DOHH2 (cell line): ENCODE measurements around the gene WDR70.

ENCODE experiments used
- CTCF ChIP-seq: fragments of 200-600 bp; sonication (generic); IDR thresholded peaks from one replicate; pipeline ENCODE4 v1.5.1; 2014; ENCODE audit warnings: antibody characterized with exemption, mild to moderate bottlenecking, low read depth, low read length; ENCODE audit not compliant: poor library complexity, severe bottlenecking
- EZH2phosphoT487 ChIP-seq: fragments of 200-600 bp; sonication (generic); IDR thresholded peaks from 2 replicates; pipeline ENCODE4 v1.6.1; 2017; ENCODE audit warnings: borderline replicate concordance, mild to moderate bottlenecking, antibody characterized with exemption, low read length, moderate library complexity, mixed read lengths

- TF ChIP-seq CTCF (no peak), EZH2phosphoT487 (no peak)
Measured at GRCh38 chr5:37417347-37417746, 38.2 kb downstream of the WDR70 start.
